ENCODE measurements around the gene LRCH2. TPM values are rescaled to one million over a fixed set of nuclear protein-coding genes. Genes with fewer than 3 reads are reported as not detected.
"Not testable (repeated sequence)": the region's sequence is repeated elsewhere in the genome, so short reads cannot be mapped to it uniquely, and the experiment has no call there.

The LRCH2 gene
- total and polyA plus RNA-seq, 4 donors = 8.5 to 20.4 (median 13.7) TPM

DNA sequence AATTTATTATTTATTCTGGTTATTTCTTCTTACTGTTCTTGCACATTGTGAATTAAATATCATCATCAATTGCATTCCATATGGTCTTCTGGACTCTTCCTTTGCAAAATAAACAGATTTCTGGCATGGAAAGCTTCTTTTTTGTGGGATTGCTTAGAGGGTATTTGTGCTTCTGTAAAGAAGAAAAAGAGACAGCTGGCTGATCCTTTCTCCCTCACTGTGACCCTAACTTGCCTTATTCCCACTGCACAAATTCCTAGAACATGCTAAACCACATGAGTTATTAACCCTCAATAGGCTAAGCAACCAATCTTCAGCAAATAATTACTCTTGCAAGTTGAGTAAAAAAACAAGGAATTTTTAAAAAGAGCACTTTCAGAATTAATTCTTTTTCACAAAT lies 23.8 kb upstream of the LRCH2 start:
- H3K4me1 ChIP-seq (ENCODE audit: control insufficient read depth, insufficient read depth, low read length) = no peaks in the 10 kb centered on the region
- no peaks in the 10 kb centered on the region for H3K9me3 ChIP-seq (ENCODE audit: control insufficient read depth, insufficient read depth, low read length)
- H3K27me3 ChIP-seq (ENCODE audit: control insufficient read depth, insufficient read depth, low read length) = peaks cover 18% of the 10 kb centered on the region
- H3K27ac ChIP-seq (ENCODE audit: low read depth, low read length) = no peak overlapping the region
- no peak for DNase-seq (ENCODE audit: low read depth in 4 of 6, low spot score in 6 of 6)
- no peaks in the 10 kb centered on the region for H3K36me3 ChIP-seq (ENCODE audit: control insufficient read depth, insufficient read depth, low read length)
- H3K4me3 ChIP-seq (ENCODE audit: low read depth, low read length) = no peak overlapping the region

DNA sequence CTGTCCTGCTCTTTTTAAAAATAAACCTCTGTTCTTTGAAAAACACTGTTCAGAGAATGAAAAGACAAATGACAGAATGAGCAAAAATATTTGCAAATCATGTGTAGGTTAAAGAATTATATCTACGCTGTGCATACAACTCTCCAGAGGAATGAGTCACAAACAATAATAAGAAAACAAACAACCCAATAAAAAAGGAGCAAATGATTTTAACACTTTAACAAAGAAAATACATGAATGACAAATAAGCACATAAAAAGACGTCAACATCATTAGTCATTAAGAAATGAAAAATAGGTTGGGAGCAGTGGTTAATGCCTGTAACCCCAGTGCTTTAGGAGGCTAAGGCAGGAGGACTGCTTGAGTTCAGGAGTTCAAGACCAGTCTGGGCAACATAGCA lies 21.1 kb upstream of the LRCH2 start:
- Histone ChIP-seq H3K4me3 (ENCODE audit: low read depth, low read length) (no peak overlapping the region), H3K9me3 (ENCODE audit: control insufficient read depth, insufficient read depth, low read length) (no peaks in the 10 kb centered on the region), H3K27me3 (ENCODE audit: control insufficient read depth, insufficient read depth, low read length) (peaks cover 10% of the 10 kb centered on the region), H3K36me3 (ENCODE audit: control insufficient read depth, insufficient read depth, low read length) (no peaks in the 10 kb centered on the region), H3K4me1 (ENCODE audit: control insufficient read depth, insufficient read depth, low read length) (no peaks in the 10 kb centered on the region), H3K27ac (ENCODE audit: low read depth, low read length) (no peak overlapping the region)
- no peak for DNase-seq (ENCODE audit: low read depth in 4 of 6, low spot score in 6 of 6)
- no CpG with 5 or more reads among the region's 2 CpGs for WGBS (ENCODE audit: insufficient coverage)

DNA sequence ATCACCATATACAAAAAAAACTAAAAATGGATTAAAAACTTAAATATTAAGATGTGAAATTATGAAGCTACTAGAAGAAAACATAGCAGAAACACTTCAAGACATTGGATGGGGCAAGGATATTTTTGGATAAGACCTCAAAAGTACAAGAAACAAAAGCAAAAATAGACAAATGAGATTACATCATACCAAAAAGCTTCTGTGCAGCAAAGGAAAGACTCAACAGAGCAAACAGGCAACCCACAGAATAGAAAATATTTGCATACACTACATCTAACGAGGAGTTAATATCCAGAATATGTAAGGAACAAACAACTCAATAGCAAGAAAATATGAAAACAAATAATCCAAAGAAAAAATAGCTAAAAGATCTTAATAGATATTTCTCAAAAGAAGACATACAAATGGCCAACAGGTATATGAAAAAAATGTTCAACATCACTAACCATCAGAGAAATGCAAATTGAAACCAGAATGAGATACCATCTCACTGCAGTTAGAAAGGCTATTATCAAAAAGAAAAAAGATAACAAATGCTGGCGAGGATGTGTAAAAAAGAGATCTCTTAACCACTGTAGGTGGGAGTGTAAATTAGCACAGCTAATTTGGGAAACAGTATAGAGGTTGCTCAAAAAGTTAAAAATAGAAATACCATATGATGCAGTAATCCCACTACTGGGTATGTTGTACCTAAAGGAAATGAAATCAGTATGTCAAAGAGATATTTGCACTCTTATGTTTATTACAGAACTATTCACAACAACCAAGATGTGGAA lies 17.8 kb upstream of the LRCH2 start:
- Histone ChIP-seq H3K27ac (ENCODE audit: low read depth, low read length) (no peak overlapping the region), H3K4me3 (ENCODE audit: low read depth, low read length) (no peak overlapping the region), H3K9me3 (ENCODE audit: control insufficient read depth, insufficient read depth, low read length) (no peaks in the 10 kb centered on the region), H3K4me1 (ENCODE audit: control insufficient read depth, insufficient read depth, low read length) (no peaks in the 10 kb centered on the region), H3K27me3 (ENCODE audit: control insufficient read depth, insufficient read depth, low read length) (peaks cover 4% of the 10 kb centered on the region), H3K36me3 (ENCODE audit: control insufficient read depth, insufficient read depth, low read length) (no peaks in the 10 kb centered on the region)
- no CpG with 5 or more reads among the region's 2 CpGs for WGBS (ENCODE audit: insufficient coverage)
- DNase-seq (ENCODE audit: low read depth in 4 of 6, low spot score in 6 of 6) = no peak

DNA sequence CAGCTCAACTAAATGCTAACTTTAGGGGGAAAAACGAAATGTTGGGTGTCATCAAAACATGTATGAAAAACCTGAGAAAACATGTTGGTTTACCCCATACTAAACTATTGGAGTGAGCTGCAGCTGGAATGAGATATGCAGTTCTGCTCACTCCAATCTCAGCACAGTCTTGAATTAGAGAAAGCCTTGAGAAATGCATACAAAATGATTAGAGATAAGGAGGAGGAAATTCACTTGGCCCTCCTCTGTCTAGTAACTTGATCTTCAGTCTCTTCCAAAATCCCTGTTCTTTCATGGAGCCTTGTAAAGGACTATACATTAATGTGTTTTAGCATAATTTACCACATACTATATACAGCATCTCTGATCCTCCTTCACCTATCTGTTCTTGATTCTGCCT lies 3.2 kb upstream of the LRCH2 start:
- no peak for DNase-seq (ENCODE audit: low read depth in 4 of 6, low spot score in 6 of 6)
- no CpG with 5 or more reads among the region's 1 CpG for WGBS (ENCODE audit: insufficient coverage)
- Histone ChIP-seq H3K27me3 (ENCODE audit: control insufficient read depth, insufficient read depth, low read length) (peaks cover 21% of the 10 kb centered on the region), H3K9me3 (ENCODE audit: control insufficient read depth, insufficient read depth, low read length) (no peaks in the 10 kb centered on the region), H3K4me3 (ENCODE audit: low read depth, low read length) (no peak overlapping the region), H3K27ac (ENCODE audit: low read depth, low read length) (no peak overlapping the region), H3K4me1 (ENCODE audit: control insufficient read depth, insufficient read depth, low read length) (no peaks in the 10 kb centered on the region), H3K36me3 (ENCODE audit: control insufficient read depth, insufficient read depth, low read length) (no peaks in the 10 kb centered on the region)

DNA sequence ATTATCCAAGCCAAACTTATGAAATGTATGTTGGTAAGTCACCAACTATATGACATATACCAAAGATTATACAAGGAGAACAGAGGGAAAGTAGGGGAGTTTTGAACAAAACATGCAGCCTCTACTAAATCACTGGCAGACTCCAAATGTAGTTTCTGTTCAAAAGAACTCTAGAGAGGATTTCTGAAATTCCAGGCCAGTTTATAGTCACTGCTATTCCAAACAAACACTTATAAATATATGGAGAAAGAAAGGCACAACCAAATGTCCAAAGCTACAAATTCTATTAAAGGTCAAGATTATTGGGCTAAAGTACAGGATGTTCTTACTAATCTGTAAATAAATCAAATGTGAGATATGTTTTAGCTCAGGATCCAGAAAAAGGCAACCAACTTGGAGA lies 2.7 kb upstream of the LRCH2 start:
- H3K4me3 ChIP-seq (ENCODE audit: low read depth, low read length) = no peak overlapping the region
- no peaks in the 10 kb centered on the region for H3K9me3 ChIP-seq (ENCODE audit: control insufficient read depth, insufficient read depth, low read length)
- no peak overlapping the region for H3K27ac ChIP-seq (ENCODE audit: low read depth, low read length)
- no peaks in the 10 kb centered on the region for H3K4me1 ChIP-seq (ENCODE audit: control insufficient read depth, insufficient read depth, low read length)
- no peak for DNase-seq (ENCODE audit: low read depth in 4 of 6, low spot score in 6 of 6)
- no peaks in the 10 kb centered on the region for H3K36me3 ChIP-seq (ENCODE audit: control insufficient read depth, insufficient read depth, low read length)
- peaks cover 21% of the 10 kb centered on the region for H3K27me3 ChIP-seq (ENCODE audit: control insufficient read depth, insufficient read depth, low read length)

DNA sequence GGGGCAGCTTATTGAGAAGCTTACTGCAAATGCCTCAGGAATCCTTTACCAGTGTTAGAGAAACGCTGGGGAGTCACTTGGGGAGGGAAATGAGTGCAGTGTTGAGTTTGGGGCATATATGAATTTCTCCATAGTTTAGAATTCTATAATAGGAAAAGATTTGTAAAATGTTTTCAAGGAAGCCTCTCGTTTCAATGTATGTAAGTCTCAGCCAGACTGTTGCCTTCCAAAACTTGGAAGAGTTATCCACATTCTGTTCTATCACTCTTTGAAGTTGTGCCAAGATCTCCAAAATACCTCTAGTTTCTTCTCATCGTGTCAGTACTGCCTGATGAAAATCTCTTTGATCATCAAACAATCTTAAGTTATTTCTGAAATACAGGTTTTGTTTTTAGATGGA lies 565 bp upstream of the LRCH2 start:
- no peaks in the 10 kb centered on the region for H3K9me3 ChIP-seq (ENCODE audit: control insufficient read depth, insufficient read depth, low read length)
- no peaks in the 10 kb centered on the region for H3K4me1 ChIP-seq (ENCODE audit: control insufficient read depth, insufficient read depth, low read length)
- no CpG with 5 or more reads among the region's 3 CpGs for WGBS (ENCODE audit: insufficient coverage)
- H3K36me3 ChIP-seq (ENCODE audit: control insufficient read depth, insufficient read depth, low read length) = no peaks in the 10 kb centered on the region
- H3K4me3 ChIP-seq (ENCODE audit: low read depth, low read length) = peak overlapping the region; percentile 63
- H3K27ac ChIP-seq (ENCODE audit: low read depth, low read length) = no peak overlapping the region
- H3K27me3 ChIP-seq (ENCODE audit: control insufficient read depth, insufficient read depth, low read length) = peaks cover 21% of the 10 kb centered on the region
- peak in 1 of 6 donors; percentile 59 for DNase-seq (ENCODE audit: low read depth in 4 of 6, low spot score in 6 of 6)

DNA sequence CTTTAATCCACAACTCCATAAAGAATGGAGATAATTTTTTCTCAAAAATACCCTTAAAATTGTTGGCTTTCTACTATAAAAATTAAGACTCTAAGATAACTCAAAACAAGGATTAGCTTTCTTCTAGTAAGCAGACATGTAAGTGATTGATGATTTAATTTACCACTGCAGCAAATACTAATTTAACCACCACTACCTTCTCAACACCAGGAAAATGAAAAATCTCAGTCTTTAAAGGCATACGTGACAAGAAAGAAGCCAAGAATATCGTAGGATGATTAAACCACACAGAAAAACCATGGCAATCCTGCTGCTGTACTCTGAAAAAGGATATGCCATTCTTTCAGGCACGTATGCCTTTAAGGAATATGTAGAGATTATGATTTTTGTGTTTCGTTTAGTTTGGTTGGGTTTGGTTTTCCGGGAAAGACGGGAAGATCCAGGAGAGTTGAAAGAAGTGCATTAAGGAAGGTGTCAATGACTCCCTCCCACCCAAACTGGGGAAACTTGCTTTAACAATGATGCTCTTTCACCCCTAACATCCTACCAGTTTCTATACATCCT lies 881 bp downstream of the LRCH2 start:
- H3K36me3 ChIP-seq (ENCODE audit: control insufficient read depth, insufficient read depth, low read length) = no peaks in the 10 kb centered on the region
- H3K27ac ChIP-seq (ENCODE audit: low read depth, low read length) = peak overlapping the region; percentile 25
- peak overlapping the region; percentile 63 for H3K4me3 ChIP-seq (ENCODE audit: low read depth, low read length)
- no peaks in the 10 kb centered on the region for H3K9me3 ChIP-seq (ENCODE audit: control insufficient read depth, insufficient read depth, low read length)
- DNase-seq (ENCODE audit: low read depth in 4 of 6, low spot score in 6 of 6) = peak in 1 of 6 donors; percentile 43
- no peaks in the 10 kb centered on the region for H3K4me1 ChIP-seq (ENCODE audit: control insufficient read depth, insufficient read depth, low read length)
- WGBS (ENCODE audit: insufficient coverage) = 5% methylated on average over 2 of the region's 6 CpGs
- H3K27me3 ChIP-seq (ENCODE audit: control insufficient read depth, insufficient read depth, low read length) = peaks cover 21% of the 10 kb centered on the region

DNA sequence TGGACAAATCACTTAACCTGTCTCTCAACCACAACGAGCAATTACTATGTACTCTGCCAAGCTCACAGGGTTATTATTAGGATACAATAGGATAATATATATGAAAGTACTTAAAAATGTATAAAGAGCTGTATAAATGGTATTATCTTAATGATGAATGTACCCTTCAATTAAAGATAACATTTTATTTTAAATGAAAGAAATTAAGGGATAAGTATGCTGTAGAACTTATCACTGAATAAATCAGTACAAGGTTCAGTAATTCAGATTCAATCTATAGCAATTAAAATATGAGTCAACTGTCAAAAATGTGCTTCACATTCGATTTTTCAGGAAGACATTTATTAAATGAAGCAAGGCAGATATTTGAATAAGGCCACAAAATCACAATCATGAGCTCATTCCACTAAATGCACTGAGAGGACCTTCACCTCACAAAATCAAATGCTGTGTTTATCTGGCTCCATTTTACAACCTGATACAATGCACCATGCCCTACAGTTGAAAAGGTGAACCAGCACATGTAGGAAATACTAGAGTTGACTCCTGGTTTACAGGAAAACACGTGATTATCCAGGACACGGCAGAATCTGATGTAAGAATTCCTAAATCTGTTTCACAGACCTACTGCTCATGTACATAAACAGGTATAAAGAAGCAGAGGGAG lies 4.4 kb downstream of the LRCH2 start:
- H3K4me3 ChIP-seq (ENCODE audit: low read depth, low read length) = no peak overlapping the region
- no CpG with 5 or more reads among the region's 4 CpGs for WGBS (ENCODE audit: insufficient coverage)
- H3K4me1 ChIP-seq (ENCODE audit: control insufficient read depth, insufficient read depth, low read length) = no peaks in the 10 kb centered on the region
- H3K27ac ChIP-seq (ENCODE audit: low read depth, low read length) = no peak overlapping the region
- peaks cover 18% of the 10 kb centered on the region for H3K27me3 ChIP-seq (ENCODE audit: control insufficient read depth, insufficient read depth, low read length)
- H3K9me3 ChIP-seq (ENCODE audit: control insufficient read depth, insufficient read depth, low read length) = no peaks in the 10 kb centered on the region
- H3K36me3 ChIP-seq (ENCODE audit: control insufficient read depth, insufficient read depth, low read length) = no peaks in the 10 kb centered on the region
- no peak for DNase-seq (ENCODE audit: low read depth in 4 of 6, low spot score in 6 of 6)

DNA sequence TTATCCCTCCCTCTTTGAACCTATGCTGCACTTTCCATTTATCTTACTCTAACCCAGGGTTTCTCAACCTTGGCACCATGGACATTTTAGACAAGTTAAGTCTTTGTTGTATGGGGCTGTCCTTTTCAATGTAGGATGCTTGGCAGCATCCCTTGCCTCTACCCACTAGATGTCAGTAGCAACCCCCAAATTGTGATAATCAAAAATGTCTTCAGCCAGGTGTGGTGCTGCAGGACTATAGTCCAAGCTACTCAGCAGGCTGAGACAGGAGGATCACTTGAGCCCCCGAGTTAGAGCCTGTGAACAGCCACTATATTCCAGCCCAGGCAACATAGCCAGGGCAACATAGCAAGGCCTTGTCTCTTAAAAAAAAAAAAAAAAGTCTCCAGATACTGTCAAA lies 7.0 kb downstream of the LRCH2 start:
- Histone ChIP-seq H3K27ac (ENCODE audit: low read depth, low read length) (no peak overlapping the region), H3K27me3 (ENCODE audit: control insufficient read depth, insufficient read depth, low read length) (peaks cover 5% of the 10 kb centered on the region), H3K4me3 (ENCODE audit: low read depth, low read length) (no peak overlapping the region), H3K9me3 (ENCODE audit: control insufficient read depth, insufficient read depth, low read length) (no peaks in the 10 kb centered on the region), H3K36me3 (ENCODE audit: control insufficient read depth, insufficient read depth, low read length) (no peaks in the 10 kb centered on the region), H3K4me1 (ENCODE audit: control insufficient read depth, insufficient read depth, low read length) (no peaks in the 10 kb centered on the region)
- 33% methylated on average over 1 of the region's 1 CpG for WGBS (ENCODE audit: insufficient coverage)
- DNase-seq (ENCODE audit: low read depth in 4 of 6, low spot score in 6 of 6) = peak in 2 of 6 donors; percentile 32 to 66

DNA sequence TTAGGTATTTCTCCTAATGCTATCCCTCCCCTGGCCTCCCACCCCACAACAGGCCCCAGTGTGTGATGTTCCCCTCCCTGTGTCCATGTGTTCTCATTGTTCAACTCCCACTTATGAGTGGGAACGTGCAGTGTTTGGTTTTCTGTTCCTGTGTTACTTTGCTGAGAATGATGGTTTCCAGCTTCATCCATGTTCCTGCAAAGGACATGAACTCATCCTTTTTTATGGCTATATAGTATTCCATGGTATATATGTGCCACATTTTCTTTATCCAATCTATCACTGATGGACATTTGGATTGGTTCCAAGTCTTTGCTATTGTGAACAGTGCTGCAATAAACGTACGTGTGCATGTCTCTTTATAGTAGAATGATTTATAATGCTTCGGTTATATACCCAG lies 16.6 kb downstream of the LRCH2 start:
- H3K27me3 ChIP-seq (ENCODE audit: control insufficient read depth, insufficient read depth, low read length); H3K4me1 ChIP-seq (ENCODE audit: control insufficient read depth, insufficient read depth, low read length); H3K36me3 ChIP-seq (ENCODE audit: control insufficient read depth, insufficient read depth, low read length); DNase-seq (ENCODE audit: low read depth in 4 of 6, low spot score in 6 of 6); H3K27ac ChIP-seq (ENCODE audit: low read depth, low read length); H3K9me3 ChIP-seq (ENCODE audit: control insufficient read depth, insufficient read depth, low read length); H3K4me3 ChIP-seq (ENCODE audit: low read depth, low read length): not testable (repeated sequence)
- WGBS (ENCODE audit: insufficient coverage) = no CpG with 5 or more reads among the region's 4 CpGs

All from spinal cord (tissue), 10 donors.